GM04504 (cell line): ENCODE data around the gene SLC47A2.

Experiments
- DNase-seq: peaks from one replicate; pipeline ENCODE4 v3.0.0-alpha.2; 2012; ENCODE audit warnings: low read depth

Gene SLC47A2

GRCh38 chr17:19747159-19747719 is 30.9 kb upstream of the SLC47A2 start:
- DNase-seq, result no peak

- DNase-seq, result no peak
Measured at GRCh38 chr17:19746517-19746916, 30.1 kb upstream of the SLC47A2 start.

- no peak for DNase-seq
Measured at GRCh38 chr17:19744922-19745757, 28.8 kb upstream of the SLC47A2 start.

- no peak for DNase-seq
Measured at GRCh38 chr17:19744492-19744891, 28.1 kb upstream of the SLC47A2 start.

GRCh38 chr17:19743101-19744100 is 27.0 kb upstream of the SLC47A2 start:
- DNase-seq, result no peak

GRCh38 chr17:19742495-19742894 is 26.1 kb upstream of the SLC47A2 start:
- DNase-seq, result no peak

- DNase-seq, result no peak
Measured at GRCh38 chr17:19741832-19742457, 25.6 kb upstream of the SLC47A2 start.

GRCh38 chr17:19740933-19741332 is 24.5 kb upstream of the SLC47A2 start:
- DNase-seq, result no peak

- no peak for DNase-seq
Measured at GRCh38 chr17:19739241-19740201, 23.1 kb upstream of the SLC47A2 start.

- DNase-seq, result no peak
Measured at GRCh38 chr17:19738757-19739156, 22.4 kb upstream of the SLC47A2 start.

- no peak for DNase-seq
Measured at GRCh38 chr17:19738073-19738449, 21.7 kb upstream of the SLC47A2 start.

- DNase-seq, result no peak
Measured at GRCh38 chr17:19737305-19738072, 21.1 kb upstream of the SLC47A2 start.

GRCh38 chr17:19736071-19736470 is 19.7 kb upstream of the SLC47A2 start:
- no peak for DNase-seq

GRCh38 chr17:19733953-19734526 is 17.7 kb upstream of the SLC47A2 start:
- DNase-seq, result no peak

- DNase-seq, result no peak
Measured at GRCh38 chr17:19731626-19732025, 15.2 kb upstream of the SLC47A2 start.

- no peak for DNase-seq
Measured at GRCh38 chr17:19730843-19731242, 14.5 kb upstream of the SLC47A2 start.

GRCh38 chr17:19729900-19730299 is 13.5 kb upstream of the SLC47A2 start:
- DNase-seq, result no peak

- DNase-seq, result peak; percentile 90
Measured at GRCh38 chr17:19728084-19728495, 11.7 kb upstream of the SLC47A2 start.

GRCh38 chr17:19727501-19728078 is 11.2 kb upstream of the SLC47A2 start:
- peak; percentile 90 for DNase-seq
